Measurements from ENCODE around the gene DNM1. TPM values are rescaled to one million over a fixed set of nuclear protein-coding genes. Genes with fewer than 3 reads are reported as not detected.

Gene DNM1
- total and polyA plus RNA-seq, 2 of the 8 experiments (the other 6 are each of a cell fraction or from before 2014, with no cell fraction given): 34.3 to 62.7 TPM

GRCh38 chr9:128191406-128192046 is 11.7 kb upstream of the DNM1 start, which contains the start of gene CIZ1 (continued):
- TF ChIP-seq CHD7 (IDR thresholded peaks at IDR 0.05; ENCODE audit: insufficient replicate concordance, low read length) (no peak), BCL11A (IDR thresholded peaks at IDR 0.05; ENCODE audit: low read depth in 2 of 2, low read length in 2 of 2) (no peak), JUND (IDR thresholded peaks at IDR 0.05; ENCODE audit: low read length) (no peak), HDAC2 (IDR thresholded peaks at IDR 0.05; ENCODE audit: borderline replicate concordance in 1 of 2, low read depth in 2 of 2, low read length in 2 of 2) (peak in 1 of 2 experiments; percentile 68; a peak in 1 of 4 replicates), JUN (IDR thresholded peaks at IDR 0.05; ENCODE audit: low read depth, low read length) (no peak), NRF1 (IDR thresholded peaks at IDR 0.05; ENCODE audit: low read depth, low read length) (no peak), SP4 (IDR thresholded peaks at IDR 0.05; ENCODE audit: low read length) (no peak), SRF (IDR thresholded peaks at IDR 0.05; ENCODE audit: low read depth, low read length) (no peak), GABPA (IDR thresholded peaks at IDR 0.05; ENCODE audit: borderline replicate concordance, insufficient read depth, low read length) (no peak), POU5F1 (IDR thresholded peaks at IDR 0.05; ENCODE audit: low read depth, low read length) (no peak), TBP (IDR thresholded peaks at IDR 0.05; ENCODE audit: low read depth, low read length) (peak; percentile 40; the same call in 1 of the 2 replicates)
